DMS114 treated with DMSO at 0.1 percent for 48 hours (cell line): ENCODE data around the gene TPRN.
A peak's percentile ranks its signal among the peaks of the same experiment; 100 is the strongest.

ENCODE experiments used
- DNase-seq: peaks from one replicate; lab custom pipeline; 2025; ENCODE audit not compliant: unreplicated experiment; lab: John Stamatoyannopoulos, UW

TPRN gene

GRCh38 chr9:137213160-137214060 lies 12.9 kb upstream of the TPRN start:
- DNase-seq = no peak

- DNase-seq = no peak
These were observed 12.0 kb upstream of the TPRN start for GRCh38 chr9:137212520-137212919.

- no peak for DNase-seq
These were observed 11.0 kb upstream of the TPRN start for GRCh38 chr9:137211532-137211931.

- no peak for DNase-seq
These were observed 6.1 kb upstream of the TPRN start for GRCh38 chr9:137206602-137207001.

GRCh38 chr9:137205126-137206069 lies 4.9 kb upstream of the TPRN start, which contains the start of the genes NDOR1 and TMEM203:
Gene NDOR1 (plus strand): TSS chr9:137205700. CDS start chr9:137205778, 78 bp downstream.
Gene TMEM203 (minus strand): TSS chr9:137205648. CDS start chr9:137205414, 234 bp downstream.
- DNase-seq = peak; percentile 70

- DNase-seq = no peak
These were observed 4.2 kb upstream of the TPRN start for GRCh38 chr9:137204731-137205125.

GRCh38 chr9:137202966-137203365 lies 2.4 kb upstream of the TPRN start:
- no peak for DNase-seq

GRCh38 chr9:137201205-137201868 lies 796 bp upstream of the TPRN start:
- DNase-seq = no peak

- DNase-seq = no peak
These were observed 975 bp downstream of the TPRN start for GRCh38 chr9:137199411-137200121.

GRCh38 chr9:137198902-137199283 lies 1.6 kb downstream of the TPRN start:
- no peak for DNase-seq

- no peak for DNase-seq
These were observed 2.3 kb downstream of the TPRN start for GRCh38 chr9:137198051-137198901.

GRCh38 chr9:137195525-137196220 lies 4.9 kb downstream of the TPRN start:
- DNase-seq = no peak

GRCh38 chr9:137194909-137195308 lies 5.6 kb downstream of the TPRN start:
- DNase-seq = no peak

GRCh38 chr9:137194388-137194787 lies 6.2 kb downstream of the TPRN start:
- DNase-seq = no peak

GRCh38 chr9:137193771-137194170 lies 6.8 kb downstream of the TPRN start:
- DNase-seq = no peak

GRCh38 chr9:137192859-137193258 lies 7.7 kb downstream of the TPRN start:
- DNase-seq = no peak

- no peak for DNase-seq
These were observed 8.1 kb downstream of the TPRN start for GRCh38 chr9:137192448-137192780.

- DNase-seq = no peak
These were observed 8.7 kb downstream of the TPRN start for GRCh38 chr9:137191691-137192447.
